HG03442 (cell line): ENCODE data around the gene TIMM8A.
A peak's percentile ranks its signal among the peaks of the same experiment; 100 is the strongest.

ENCODE experiments used
- ATAC-seq: cut with Tn5 transposase; IDR thresholded peaks from one replicate; pipeline ENCODE4 v1.9.1; 2021; ENCODE audit warnings: mild to moderate bottlenecking, moderate library complexity; ENCODE audit not compliant: unreplicated experiment

TIMM8A gene, protein sequence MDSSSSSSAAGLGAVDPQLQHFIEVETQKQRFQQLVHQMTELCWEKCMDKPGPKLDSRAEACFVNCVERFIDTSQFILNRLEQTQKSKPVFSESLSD

DNA sequence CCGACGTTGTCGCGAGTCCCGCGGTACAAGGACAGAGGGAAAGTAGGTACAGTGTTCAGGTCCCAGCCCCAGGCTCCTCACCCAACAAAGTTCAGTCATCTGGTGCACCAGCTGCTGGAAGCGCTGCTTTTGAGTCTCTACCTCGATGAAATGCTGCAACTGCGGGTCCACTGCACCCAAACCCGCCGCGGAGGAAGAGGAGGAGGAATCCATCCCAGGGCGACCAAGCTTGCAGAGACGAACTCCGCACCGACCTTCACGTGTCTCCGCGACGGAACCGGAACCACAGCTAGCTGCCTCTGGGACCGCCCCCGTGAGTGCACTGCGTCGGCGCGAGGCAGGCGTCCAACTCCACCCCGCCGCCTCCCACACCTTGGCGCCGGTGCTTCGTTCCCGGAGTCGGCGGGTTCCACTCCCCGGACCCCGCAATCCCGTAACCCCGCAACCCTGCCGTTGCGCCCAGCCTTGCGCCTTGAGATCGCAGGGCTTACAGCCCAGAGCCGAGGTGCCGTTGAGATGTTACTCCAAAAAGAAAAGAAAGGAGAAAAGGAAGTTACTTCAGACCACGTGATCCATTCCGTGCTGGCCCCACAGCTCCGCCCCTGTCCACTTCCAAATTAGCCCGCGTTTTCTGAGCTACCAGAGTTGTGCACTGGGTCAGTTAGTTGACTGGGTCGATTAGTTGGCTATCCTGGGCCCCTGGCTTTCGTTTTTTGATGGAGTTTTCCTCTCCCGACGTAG is at the start of gene TIMM8A:
TSS of gene TIMM8A (minus strand) at position 291 of the 741 bp plus-strand sequence. CDS start at position 213, 78 bp downstream.
- peak; percentile 97 for ATAC-seq

GRCh38 chrX:101397779-101398178 is 49.2 kb upstream of the TIMM8A start:
- ATAC-seq, result no peak

- no peak for ATAC-seq
Observed at GRCh38 chrX:101395789-101396188, 47.2 kb upstream of the TIMM8A start.

GRCh38 chrX:101394372-101394771 is 45.8 kb upstream of the TIMM8A start:
- ATAC-seq, result no peak

- ATAC-seq, result no peak
Observed at GRCh38 chrX:101393530-101394305, 45.2 kb upstream of the TIMM8A start.

- ATAC-seq, result no peak
Observed at GRCh38 chrX:101391831-101392230, 43.3 kb upstream of the TIMM8A start.

DNA sequence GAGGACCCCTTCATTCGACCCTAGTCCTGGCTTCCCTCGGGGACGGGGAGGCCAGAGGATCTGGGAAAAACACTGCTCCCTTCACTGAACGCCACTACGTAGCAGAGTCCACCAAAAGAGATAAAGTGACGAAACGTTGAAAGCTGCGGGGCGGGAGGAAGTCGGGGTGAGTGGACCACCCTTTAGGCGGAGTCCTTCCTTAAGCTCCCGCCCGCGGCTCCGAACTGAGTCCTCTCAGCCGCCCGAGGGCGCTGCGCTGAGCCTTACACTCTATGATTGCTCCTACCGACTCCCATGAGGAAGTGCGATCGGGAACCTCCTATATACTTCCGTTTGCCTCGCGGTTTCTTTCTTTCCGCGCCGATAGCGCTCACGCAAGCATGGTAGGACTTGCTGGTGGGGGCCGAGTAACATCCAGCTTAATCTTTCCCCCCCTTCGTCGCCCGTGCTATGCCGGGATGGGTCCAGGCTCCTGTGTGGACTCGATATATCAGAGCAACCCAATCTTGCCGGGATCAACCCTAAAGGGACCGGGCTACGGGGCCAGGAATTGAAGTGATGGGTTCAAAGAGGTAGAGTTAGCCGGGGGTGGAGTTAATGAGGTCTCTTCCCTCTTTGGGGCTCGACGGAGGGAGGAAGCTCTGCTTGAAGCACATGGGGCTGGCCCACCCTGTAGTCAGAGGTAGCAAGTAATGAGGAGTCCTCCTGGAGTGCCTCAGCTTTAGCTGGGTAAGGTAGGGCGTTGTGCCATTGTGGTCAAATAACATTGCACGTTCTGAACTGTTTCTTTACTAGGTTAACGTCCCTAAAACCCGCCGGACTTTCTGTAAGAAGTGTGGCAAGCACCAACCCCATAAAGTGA is 42.4 kb upstream of the TIMM8A start, which contains the start of gene RPL36A:
TSS of gene RPL36A (plus strand) at position 348 of the 862 bp plus-strand sequence. CDS start at position 381, 33 bp downstream.
- ATAC-seq, result peak; percentile 80

- ATAC-seq, result no peak
Observed at GRCh38 chrX:101388604-101389003, 40.1 kb upstream of the TIMM8A start.

DNA sequence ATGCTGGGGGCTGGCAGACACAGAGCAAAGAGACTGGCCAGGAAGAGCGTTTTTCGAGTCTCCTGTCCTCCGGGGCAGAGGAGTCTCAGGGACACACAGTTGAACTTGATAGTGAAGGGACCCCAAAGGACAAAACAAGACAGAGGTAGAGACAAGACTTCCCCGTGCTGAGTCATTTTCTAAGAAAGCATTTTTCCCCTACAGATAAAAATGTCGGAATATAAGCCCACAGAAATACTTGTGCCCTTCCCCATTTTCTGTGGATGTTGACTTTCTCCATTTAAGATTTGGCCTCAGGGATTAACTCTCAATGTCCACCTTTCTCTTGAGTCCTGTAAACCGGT is 38.0 kb upstream of the TIMM8A start:
- ATAC-seq, result no peak

DNA sequence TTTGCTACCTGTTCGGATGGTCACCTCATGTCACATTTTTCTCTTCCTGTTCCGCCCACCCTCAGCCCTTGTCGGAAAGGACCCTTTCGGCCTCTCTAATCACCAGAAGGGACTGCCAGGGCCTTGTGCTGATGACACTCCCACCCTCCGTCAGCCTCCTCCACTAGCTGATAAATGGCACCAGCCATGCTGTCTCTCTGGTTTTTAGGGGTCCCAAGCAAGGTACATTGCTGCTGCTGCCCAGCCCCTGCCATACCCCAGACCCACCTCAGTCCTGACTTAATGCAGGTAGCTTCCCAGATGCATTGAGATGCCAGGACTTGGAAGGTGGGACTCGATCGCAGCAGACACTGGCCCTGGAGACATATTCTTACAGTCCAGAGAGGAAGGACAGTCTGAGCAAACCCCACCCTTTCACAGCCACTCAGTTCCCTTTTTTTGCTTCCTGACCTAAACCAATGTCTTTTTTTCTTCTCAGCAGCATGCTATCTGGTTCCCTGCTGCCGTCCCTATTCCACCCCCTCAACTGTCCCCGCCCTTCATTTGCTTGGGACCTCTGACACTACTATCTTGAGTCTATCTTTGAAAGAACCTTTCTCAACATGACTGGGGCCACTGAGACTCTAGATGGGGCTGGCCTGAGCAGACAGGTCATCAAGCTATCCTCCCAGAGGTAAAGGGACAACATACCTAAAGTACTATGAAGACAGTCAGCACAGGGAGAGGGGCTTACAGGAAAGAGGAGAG is 37.4 kb upstream of the TIMM8A start, which contains the start of gene BTK:
TSS of gene BTK (minus strand) at position 397 of the 747 bp plus-strand sequence. CDS start 10,907 bp downstream, outside the sequence.
- peak; percentile 62 for ATAC-seq

GRCh38 chrX:101385026-101385684 is 36.6 kb upstream of the TIMM8A start:
- no peak for ATAC-seq

GRCh38 chrX:101383679-101384205 is 35.2 kb upstream of the TIMM8A start:
- peak; percentile 79 for ATAC-seq

- no peak for ATAC-seq
Observed at GRCh38 chrX:101377547-101377946, 29.0 kb upstream of the TIMM8A start.

GRCh38 chrX:101370888-101371504 is 22.5 kb upstream of the TIMM8A start:
- no peak for ATAC-seq

DNA sequence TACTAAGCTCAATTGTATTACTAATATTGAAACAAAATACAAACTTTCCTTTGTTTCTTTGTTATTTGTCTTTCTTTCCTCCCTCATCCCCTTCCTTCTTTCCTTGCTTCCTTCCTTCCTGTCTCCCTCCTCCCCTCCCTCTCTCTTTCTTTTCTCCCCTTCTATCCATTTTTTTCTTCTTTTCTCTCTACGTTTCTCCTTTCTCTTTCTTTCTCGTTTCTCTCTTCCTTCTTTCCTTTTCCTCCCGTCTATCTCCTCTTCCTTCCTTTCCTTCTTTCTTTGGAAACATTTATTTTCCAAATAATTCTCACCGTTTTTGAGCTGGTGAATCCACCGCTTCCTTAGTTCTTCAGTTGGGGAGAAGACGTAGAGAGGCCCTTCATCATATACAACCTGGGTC is 21.1 kb upstream of the TIMM8A start:
- ATAC-seq, result no peak

- ATAC-seq, result no peak
Observed at GRCh38 chrX:101368800-101369199, 20.3 kb upstream of the TIMM8A start.

DNA sequence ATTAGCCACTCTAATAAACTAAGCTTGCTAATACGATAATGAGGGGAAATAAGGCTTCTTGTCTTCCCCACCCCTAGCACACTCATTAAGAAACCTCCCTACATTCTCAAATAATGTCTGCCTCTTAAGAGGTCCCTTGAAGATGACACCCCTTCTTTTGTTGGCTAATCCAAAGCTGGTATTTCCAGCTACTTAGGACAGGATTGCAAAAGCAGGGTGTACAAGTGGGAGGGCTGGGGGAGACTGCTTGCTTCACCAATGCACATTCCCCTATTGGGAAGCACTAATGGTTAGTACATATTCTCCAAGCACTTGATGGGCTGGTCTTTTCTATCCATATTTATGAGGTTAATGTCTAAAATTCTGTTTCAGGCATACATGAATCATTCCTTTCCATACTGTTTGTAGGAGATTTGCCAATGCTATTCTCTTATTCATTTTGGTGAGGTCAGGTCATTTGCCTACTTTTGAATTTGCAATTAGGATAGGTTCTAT is 16.8 kb upstream of the TIMM8A start:
- ATAC-seq, result no peak

DNA sequence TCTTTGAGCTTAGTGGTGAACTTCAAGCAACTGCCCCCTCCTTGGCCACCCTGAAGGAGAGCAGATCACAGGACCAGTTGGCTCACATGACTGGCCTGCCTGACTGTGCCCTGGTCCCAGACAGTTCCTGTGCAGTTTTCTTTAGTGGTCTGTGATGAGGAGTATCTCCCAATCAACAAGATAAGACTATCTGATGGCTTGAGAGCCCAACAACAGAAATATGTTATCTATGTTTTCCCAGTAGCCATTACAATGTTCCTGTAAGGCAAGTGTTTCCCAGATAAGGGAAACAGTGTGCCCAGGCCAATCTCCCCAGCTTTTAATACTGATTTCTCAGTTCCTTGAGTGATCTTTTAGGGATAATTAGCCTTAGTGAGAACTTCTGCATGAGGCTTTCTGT is 14.2 kb upstream of the TIMM8A start:
- no peak for ATAC-seq

DNA sequence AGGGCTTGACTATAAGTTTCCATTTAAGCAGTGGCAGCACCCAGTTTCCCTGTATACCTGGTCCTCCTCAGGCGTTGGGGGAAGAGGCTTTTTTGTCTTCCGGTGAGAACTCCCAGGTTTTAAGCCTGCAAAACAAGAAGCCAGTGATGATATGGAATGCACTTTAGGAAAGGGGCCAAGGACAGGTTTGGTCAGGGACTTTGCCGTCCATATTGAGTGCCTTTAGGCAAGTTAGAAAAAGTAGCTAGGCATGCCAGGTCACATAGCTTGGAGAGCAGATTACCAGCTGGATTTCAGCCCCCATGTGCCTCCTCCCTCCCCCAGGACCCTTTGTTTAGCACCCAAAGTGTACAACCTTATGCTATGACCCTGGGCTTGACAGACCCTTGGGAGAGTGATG is 13.6 kb upstream of the TIMM8A start:
- no peak for ATAC-seq
